HCT116 (cell line): ENCODE results near the gene SPATA3. TPM values are rescaled to one million over a fixed set of nuclear protein-coding genes. Genes with fewer than 3 reads are reported as not detected.

Experiments used
- ATAC-seq: fragments of 200-7000 bp; cut with Tn5 transposase; 2 replicates; pipeline ENCODE4 v1.9.1; 2020; ENCODE audit warnings: mild to moderate bottlenecking, moderate library complexity
- BruUV-seq: library from RNA; stranded (reverse); fragments of 400-500 nt; replicated peaks from 2 replicates; lab custom pipeline; 2021; lab: Mats Ljungman, UMichigan
- CTCF ChIA-PET: fragments of 300-600 bp; sonication (Branson Sonifier 250); formaldehyde crosslinking; loops from one replicate; lab custom pipeline; 2021; ENCODE audit warnings: antibody characterized with exemption; lab: Charles Lee
- POLR2A ChIA-PET: fragments of 300-600, 350-600 bp; sonication (Branson Sonifier 250); formaldehyde crosslinking; loops from one replicate; lab custom pipeline; 2021; ENCODE audit warnings: antibody characterized with exemption; lab: Charles Lee
- RAD21 ChIA-PET, 2 experiments: fragments of 300-600 bp; sonication (Branson Sonifier 250); formaldehyde crosslinking; loops; one replicate each; lab custom pipeline; 2023; ENCODE audit warnings: low total read pairs in 2 of 2; ENCODE audit not compliant: uncharacterized antibody in 2 of 2, unreplicated experiment in 2 of 2, low non-redundant PET in 1 of 2; lab: Charles Lee
- DNase-seq: peaks from one replicate; pipeline ENCODE4 v3.0.0-alpha.2; 2010; ENCODE audit warnings: low read depth, low spot score
- H2AFZ ChIP-seq: fragments of 200-600 bp; shearing (Covaris generic), sonication (generic); 2 replicates; pipeline ENCODE4 v1.6.1; 2017; ENCODE audit warnings: low read depth, mixed run types, mixed read lengths, antibody characterized with exemption, low read length; ENCODE audit not compliant: poor library complexity, severe bottlenecking
- H3K27ac ChIP-seq: 2 replicates; pipeline ENCODE4 v1.5.1; 2012; ENCODE audit warnings: low read depth, low read length
- H3K27me3 ChIP-seq: fragments of 200-600 bp; sonication (generic); 2 replicates; pipeline ENCODE4 v1.6.1; 2016; ENCODE audit warnings: mixed run types, low read length, mixed read lengths; ENCODE audit not compliant: insufficient read depth
- H3K36me3 ChIP-seq, 2 experiments: fragments of 200-500 bp in 1 of 2; fragments of 200-600 bp in 1 of 2; sonication (Bioruptor generic) in 1 of 2; sonication (generic) in 1 of 2; 2 replicates each; pipeline versions ENCODE4 v1.5.1 to v1.6.1; 2014 to 2016; ENCODE audit warnings: low read length in 2 of 2, inconsistent platforms in 1 of 2, mixed read lengths in 1 of 2, mixed run types in 1 of 2; ENCODE audit not compliant: insufficient read depth in 2 of 2, control insufficient read depth in 1 of 2
- H3K4me1 ChIP-seq, 2 experiments: fragments of 200-600 bp in 1 of 2; sonication (generic) in 1 of 2; 2 replicates each; pipeline versions ENCODE4 v1.5.1 to v1.6.1; 2012 to 2017; ENCODE audit warnings: low read length in 2 of 2, inconsistent platforms in 1 of 2, mild to moderate bottlenecking in 1 of 2, mixed read lengths in 1 of 2, mixed run types in 1 of 2, moderate library complexity in 1 of 2; ENCODE audit not compliant: insufficient read depth in 2 of 2, control insufficient read depth in 1 of 2
- H3K4me2 ChIP-seq: fragments of 200-600 bp; sonication (generic); 2 replicates; pipeline ENCODE4 v1.6.1; 2017; ENCODE audit warnings: mixed run types, low read length, mixed read lengths
- H3K4me3 ChIP-seq, 2 experiments: fragments of 200-600 bp in 1 of 2; sonication (generic) in 1 of 2; replicated peaks in 1 of 2; 2 replicates each; pipeline ENCODE4 v1.5.1; 2011 to 2016; ENCODE audit warnings: low read length in 2 of 2, control low read depth in 1 of 2, low read depth in 1 of 2, mild to moderate bottlenecking in 1 of 2, mixed read lengths in 1 of 2, mixed run types in 1 of 2
- H3K79me2 ChIP-seq: fragments of 200-600 bp; sonication (generic); 2 replicates; pipeline ENCODE4 v1.6.1; 2017; ENCODE audit warnings: mild to moderate bottlenecking, mixed run types, low read length, moderate library complexity, mixed read lengths; ENCODE audit not compliant: insufficient read depth
- H3K9ac ChIP-seq: fragments of 200-600 bp; sonication (generic); 2 replicates; pipeline ENCODE4 v1.6.1; 2016; ENCODE audit warnings: low read length, mixed read lengths
- H3K9me2 ChIP-seq: fragments of 200-600 bp; sonication (generic), shearing (Covaris generic); 2 replicates; pipeline ENCODE4 v1.6.1; 2017; ENCODE audit warnings: mixed run types, mild to moderate bottlenecking, moderate library complexity; ENCODE audit not compliant: insufficient read depth
- H3K9me3 ChIP-seq, 2 experiments: fragments of 200-500 bp in 1 of 2; fragments of 200-600 bp in 1 of 2; sonication (Bioruptor generic) in 1 of 2; sonication (generic) in 1 of 2; 2 replicates each; pipeline ENCODE4 v1.6.1; 2014 to 2017; ENCODE audit warnings: low read length in 2 of 2, mixed read lengths in 2 of 2, inconsistent platforms in 1 of 2, low read depth in 1 of 2, mild to moderate bottlenecking in 1 of 2, mixed run types in 1 of 2, moderate library complexity in 1 of 2; ENCODE audit not compliant: control insufficient read depth in 1 of 2, insufficient read depth in 1 of 2
- H4K20me1 ChIP-seq: fragments of 200-600 bp; sonication (generic), shearing (Covaris generic); 2 replicates; pipeline ENCODE4 v1.6.1; 2017; ENCODE audit warnings: mixed run types, mild to moderate bottlenecking, moderate library complexity; ENCODE audit not compliant: insufficient read depth
- ATF3 ChIP-seq: IDR thresholded peaks from 2 replicates; pipeline ENCODE4 v1.6.1; 2012
- EGR1 ChIP-seq: IDR thresholded peaks from 2 replicates; pipeline ENCODE4 v1.6.1; 2012; ENCODE audit warnings: low read depth
- ELF1 ChIP-seq: IDR thresholded peaks from 2 replicates; pipeline ENCODE4 v1.6.1; 2012; ENCODE audit warnings: low read depth, borderline replicate concordance
- EZH2phosphoT487 ChIP-seq: fragments of 200-600 bp; IDR thresholded peaks from 2 replicates; pipeline ENCODE4 v1.6.1; 2018; ENCODE audit warnings: antibody characterized with exemption, borderline replicate concordance
- FOSL1 ChIP-seq: IDR thresholded peaks from 2 replicates; pipeline ENCODE4 v1.6.1; 2012; ENCODE audit warnings: low read depth
- JUND ChIP-seq: IDR thresholded peaks from 2 replicates; pipeline ENCODE4 v1.6.1; 2012
- MAX ChIP-seq: IDR thresholded peaks from 2 replicates; pipeline ENCODE4 v1.6.1; 2012
- RAD21 ChIP-seq: IDR thresholded peaks from 2 replicates; pipeline ENCODE4 v1.6.1; 2012; ENCODE audit warnings: low read depth, mild to moderate bottlenecking
- SIN3A ChIP-seq: IDR thresholded peaks from 2 replicates; pipeline ENCODE4 v1.6.1; 2012; ENCODE audit warnings: low read depth
- SP1 ChIP-seq: IDR thresholded peaks from 2 replicates; pipeline ENCODE4 v1.6.1; 2012; ENCODE audit warnings: low read depth
- SRF ChIP-seq: IDR thresholded peaks from 2 replicates; pipeline ENCODE4 v1.6.1; 2012; ENCODE audit warnings: low read depth
- TCF7L2 ChIP-seq: IDR thresholded peaks from 2 replicates; pipeline ENCODE4 v1.7.0; 2011; ENCODE audit warnings: borderline replicate concordance, inconsistent platforms; ENCODE audit not compliant: insufficient read depth, insufficient read length; ENCODE audit errors: extremely low read depth
- ZFX ChIP-seq: fragments of 450-650 bp; IDR thresholded peaks from 2 replicates; pipeline ENCODE4 v1.6.1; 2017
- ZNF274 ChIP-seq: fragments of 200-500 bp; sonication (Bioruptor generic); IDR thresholded peaks from 2 replicates; pipeline ENCODE4 v1.6.1; 2014; ENCODE audit warnings: mild to moderate bottlenecking, low read depth, low read length, inconsistent platforms
- intact Hi-C: fragments of 100-400 bp; cut with micrococcal nuclease; formaldehyde crosslinking; loops from 2 replicates; pipeline ENCODE4 v1.10.0; 2022
- total RNA-seq: library from RNA; stranded (reverse); gene quantifications from one replicate; pipeline ENCODE4 v1.2.1, GENCODE V29; 2021; ENCODE audit not compliant: unreplicated experiment
- TF ChIP-seq, protein P1 (sequence below): IDR thresholded peaks from 2 replicates; pipeline ENCODE4 v1.6.1; 2011; ENCODE audit warnings: mild to moderate bottlenecking, low read length, moderate library complexity; ENCODE audit not compliant: insufficient replicate concordance; ENCODE audit errors: extremely low read depth
- TF ChIP-seq, protein P2 (sequence below), 3 experiments: fragments of 200-600 bp in 1 of 3; sonication (generic) in 1 of 3; IDR thresholded peaks in 2 of 3; conservative IDR thresholded peaks in 1 of 3; 2 replicates each; pipeline ENCODE4 v1.5.1; 2012 to 2017; ENCODE audit warnings: low read depth in 2 of 3, low read length in 2 of 3, antibody characterized with exemption in 1 of 3, borderline replicate concordance in 1 of 3, control low read depth in 1 of 3, mild to moderate bottlenecking in 1 of 3, mixed read lengths in 1 of 3, mixed run types in 1 of 3, moderate library complexity in 1 of 3; ENCODE audit not compliant: insufficient read depth in 1 of 3
- TF ChIP-seq, protein P3 (sequence below): IDR thresholded peaks from 2 replicates; pipeline ENCODE4 v1.6.1; 2012; ENCODE audit warnings: low read depth

The SPATA3 gene
- total RNA-seq, 1 experiment from 2014 or later, result not detected

- TF ChIP-seq FOSL1 (no peak), SIN3A (no peak), ELF1 (no peak), SRF (no peak), RAD21 (no peak), EGR1 (no peak), SP1 (no peak), ATF3 (no peak), MAX (no peak), TCF7L2 (no peak), ZNF274 (no peak), JUND (no peak), EZH2phosphoT487 (no peak), ZFX (no peak)
- TF ChIP-seq, protein P1, sequence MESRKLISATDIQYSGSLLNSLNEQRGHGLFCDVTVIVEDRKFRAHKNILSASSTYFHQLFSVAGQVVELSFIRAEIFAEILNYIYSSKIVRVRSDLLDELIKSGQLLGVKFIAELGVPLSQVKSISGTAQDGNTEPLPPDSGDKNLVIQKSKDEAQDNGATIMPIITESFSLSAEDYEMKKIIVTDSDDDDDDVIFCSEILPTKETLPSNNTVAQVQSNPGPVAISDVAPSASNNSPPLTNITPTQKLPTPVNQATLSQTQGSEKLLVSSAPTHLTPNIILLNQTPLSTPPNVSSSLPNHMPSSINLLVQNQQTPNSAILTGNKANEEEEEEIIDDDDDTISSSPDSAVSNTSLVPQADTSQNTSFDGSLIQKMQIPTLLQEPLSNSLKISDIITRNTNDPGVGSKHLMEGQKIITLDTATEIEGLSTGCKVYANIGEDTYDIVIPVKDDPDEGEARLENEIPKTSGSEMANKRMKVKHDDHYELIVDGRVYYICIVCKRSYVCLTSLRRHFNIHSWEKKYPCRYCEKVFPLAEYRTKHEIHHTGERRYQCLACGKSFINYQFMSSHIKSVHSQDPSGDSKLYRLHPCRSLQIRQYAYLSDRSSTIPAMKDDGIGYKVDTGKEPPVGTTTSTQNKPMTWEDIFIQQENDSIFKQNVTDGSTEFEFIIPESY, result no peak
- TF ChIP-seq, protein P2, sequence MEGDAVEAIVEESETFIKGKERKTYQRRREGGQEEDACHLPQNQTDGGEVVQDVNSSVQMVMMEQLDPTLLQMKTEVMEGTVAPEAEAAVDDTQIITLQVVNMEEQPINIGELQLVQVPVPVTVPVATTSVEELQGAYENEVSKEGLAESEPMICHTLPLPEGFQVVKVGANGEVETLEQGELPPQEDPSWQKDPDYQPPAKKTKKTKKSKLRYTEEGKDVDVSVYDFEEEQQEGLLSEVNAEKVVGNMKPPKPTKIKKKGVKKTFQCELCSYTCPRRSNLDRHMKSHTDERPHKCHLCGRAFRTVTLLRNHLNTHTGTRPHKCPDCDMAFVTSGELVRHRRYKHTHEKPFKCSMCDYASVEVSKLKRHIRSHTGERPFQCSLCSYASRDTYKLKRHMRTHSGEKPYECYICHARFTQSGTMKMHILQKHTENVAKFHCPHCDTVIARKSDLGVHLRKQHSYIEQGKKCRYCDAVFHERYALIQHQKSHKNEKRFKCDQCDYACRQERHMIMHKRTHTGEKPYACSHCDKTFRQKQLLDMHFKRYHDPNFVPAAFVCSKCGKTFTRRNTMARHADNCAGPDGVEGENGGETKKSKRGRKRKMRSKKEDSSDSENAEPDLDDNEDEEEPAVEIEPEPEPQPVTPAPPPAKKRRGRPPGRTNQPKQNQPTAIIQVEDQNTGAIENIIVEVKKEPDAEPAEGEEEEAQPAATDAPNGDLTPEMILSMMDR (IDR thresholded peaks at IDR 0.05 in 2 of 3, conservative IDR thresholded peaks at IDR 0.05 in 1 of 3; ENCODE audit: borderline replicate concordance in 1 of 3, insufficient read depth in 1 of 3, low read depth in 2 of 3, low read length in 2 of 3), result no peak
- TF ChIP-seq, protein P3, sequence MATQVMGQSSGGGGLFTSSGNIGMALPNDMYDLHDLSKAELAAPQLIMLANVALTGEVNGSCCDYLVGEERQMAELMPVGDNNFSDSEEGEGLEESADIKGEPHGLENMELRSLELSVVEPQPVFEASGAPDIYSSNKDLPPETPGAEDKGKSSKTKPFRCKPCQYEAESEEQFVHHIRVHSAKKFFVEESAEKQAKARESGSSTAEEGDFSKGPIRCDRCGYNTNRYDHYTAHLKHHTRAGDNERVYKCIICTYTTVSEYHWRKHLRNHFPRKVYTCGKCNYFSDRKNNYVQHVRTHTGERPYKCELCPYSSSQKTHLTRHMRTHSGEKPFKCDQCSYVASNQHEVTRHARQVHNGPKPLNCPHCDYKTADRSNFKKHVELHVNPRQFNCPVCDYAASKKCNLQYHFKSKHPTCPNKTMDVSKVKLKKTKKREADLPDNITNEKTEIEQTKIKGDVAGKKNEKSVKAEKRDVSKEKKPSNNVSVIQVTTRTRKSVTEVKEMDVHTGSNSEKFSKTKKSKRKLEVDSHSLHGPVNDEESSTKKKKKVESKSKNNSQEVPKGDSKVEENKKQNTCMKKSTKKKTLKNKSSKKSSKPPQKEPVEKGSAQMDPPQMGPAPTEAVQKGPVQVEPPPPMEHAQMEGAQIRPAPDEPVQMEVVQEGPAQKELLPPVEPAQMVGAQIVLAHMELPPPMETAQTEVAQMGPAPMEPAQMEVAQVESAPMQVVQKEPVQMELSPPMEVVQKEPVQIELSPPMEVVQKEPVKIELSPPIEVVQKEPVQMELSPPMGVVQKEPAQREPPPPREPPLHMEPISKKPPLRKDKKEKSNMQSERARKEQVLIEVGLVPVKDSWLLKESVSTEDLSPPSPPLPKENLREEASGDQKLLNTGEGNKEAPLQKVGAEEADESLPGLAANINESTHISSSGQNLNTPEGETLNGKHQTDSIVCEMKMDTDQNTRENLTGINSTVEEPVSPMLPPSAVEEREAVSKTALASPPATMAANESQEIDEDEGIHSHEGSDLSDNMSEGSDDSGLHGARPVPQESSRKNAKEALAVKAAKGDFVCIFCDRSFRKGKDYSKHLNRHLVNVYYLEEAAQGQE, result no peak
- no TSS peak for BruUV-seq
- Histone ChIP-seq H3K4me1 (no peaks in the 10 kb centered on the region), H3K9ac (no peak overlapping the region), H3K4me3 (no peak overlapping the region), H3K9me2 (no peaks in the 10 kb centered on the region), H3K9me3 (no peaks in the 10 kb centered on the region), H3K27ac (no peak overlapping the region), H4K20me1 (no peaks in the 10 kb centered on the region), H3K27me3 (no peaks in the 10 kb centered on the region), H2AFZ (no peak overlapping the region), H3K4me2 (no peak overlapping the region), H3K36me3 (no peaks in the 10 kb centered on the region), H3K79me2 (no peaks in the 10 kb centered on the region)
- ChIA-PET CTCF (no interaction called here), POLR2A (interaction anchor here (0.6 kb wide), 1 partner anchor 1029 kb away, joined by 5 read pairs; no protein-coding TSS in a partner anchor), RAD21 (no interaction called here)
- intact Hi-C loops, result no loop called here
- no peak for DNase-seq
- no peak for ATAC-seq
Observed at GRCh38 chr2:230949966-230950873, 45.7 kb upstream of the SPATA3 start.
